HFFc6 (cell line): Measurements from ENCODE around the gene SERPINC1. TPM values are rescaled to one million over a fixed set of nuclear protein-coding genes. Genes with fewer than 3 reads are reported as not detected.
A peak's percentile ranks its signal among the peaks of the same experiment; 100 is the strongest.
"Not testable (repeated sequence)": the region's sequence is repeated elsewhere in the genome, so short reads cannot be mapped to it uniquely, and the experiment has no call there.

Experiments used
- DNase-seq: peaks from one replicate; pipeline ENCODE4 v3.0.0-alpha.2; 2018
- H3K27ac Mint-ChIP-seq: 2 replicates; pipeline ENCODE4 v1.8.0; 2020; ENCODE audit warnings: mild to moderate bottlenecking, mixed read lengths
- H3K27me3 Mint-ChIP-seq: 2 replicates; pipeline ENCODE4 v1.8.0; 2021; ENCODE audit warnings: mild to moderate bottlenecking, moderate library complexity, mixed read lengths; ENCODE audit not compliant: insufficient read depth
- H3K36me3 Mint-ChIP-seq: 2 replicates; pipeline ENCODE4 v1.8.0; 2021; ENCODE audit warnings: low read depth, mixed read lengths
- H3K4me1 Mint-ChIP-seq: 2 replicates; pipeline ENCODE4 v1.8.0; 2020; ENCODE audit warnings: low read depth, mixed read lengths
- H3K4me3 Mint-ChIP-seq: 2 replicates; pipeline ENCODE4 v1.8.0; 2020; ENCODE audit warnings: mild to moderate bottlenecking, moderate library complexity, mixed read lengths
- H3K9me3 Mint-ChIP-seq: 2 replicates; pipeline ENCODE4 v1.8.0; 2020; ENCODE audit warnings: mild to moderate bottlenecking, mixed read lengths
- total RNA-seq, 6 experiments: library from RNA; stranded (reverse); fragmentation: NEBNext Ultra II Directional; extraction: Animal tissue kit (Norgen Biotek cat#: 25700); gene quantifications; 2 replicates in 1 of 6; 3 replicates in 5 of 6; pipeline ENCODE4 v1.2.3, GENCODE V29; 2021
- TF ChIP-seq, protein P1 (sequence below): fragments of 200-600 bp; sonication (generic); IDR thresholded peaks from 2 replicates; pipeline ENCODE4 v1.5.0; 2021; ENCODE audit warnings: antibody characterized with exemption, mild to moderate bottlenecking

Gene SERPINC1
- total RNA-seq, 6 experiments from 2014 or later: 0.12 to 0.39 (median 0.29) TPM; not detected in 1

DNA sequence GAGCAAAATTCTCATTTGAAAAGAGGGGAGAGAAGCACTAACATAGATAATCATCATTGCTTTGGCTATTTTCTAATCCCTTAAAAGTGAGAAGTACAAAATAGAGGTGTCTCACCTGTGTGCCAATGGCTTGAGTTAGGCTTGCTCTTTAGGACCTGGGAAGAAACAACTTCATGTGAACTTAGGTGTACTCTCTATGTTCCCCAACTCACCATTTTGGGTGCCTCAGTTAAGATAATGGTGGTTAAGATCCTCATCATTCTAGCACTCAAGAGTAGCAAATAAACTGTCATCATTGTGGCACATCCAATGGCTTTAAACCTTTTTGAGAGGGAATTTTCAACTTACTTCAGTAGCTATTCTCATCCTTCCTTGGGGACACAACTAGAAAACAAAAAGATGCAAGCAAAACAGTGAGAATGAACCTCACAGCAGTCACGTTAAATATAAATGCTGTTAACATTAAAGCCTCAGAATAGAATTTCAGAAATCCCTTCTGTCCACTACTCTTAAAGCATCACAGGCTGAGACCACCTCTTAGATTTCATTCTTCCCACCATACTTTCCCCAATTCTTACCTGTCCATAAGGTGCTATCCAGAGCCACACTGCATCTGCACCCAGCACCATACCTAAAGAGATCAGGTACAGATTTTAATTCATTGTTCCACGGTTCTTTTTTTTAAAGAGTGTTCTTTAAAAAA, 50.6 kb downstream of the SERPINC1 start:
- H3K36me3 Mint-ChIP-seq: peaks cover 64% of the 10 kb centered on the region
- H3K9me3 Mint-ChIP-seq: peaks cover 18% of the 10 kb centered on the region
- H3K27ac Mint-ChIP-seq: peak overlapping the region; percentile 97
- H3K27me3 Mint-ChIP-seq: peaks cover 26% of the 10 kb centered on the region
- H3K4me1 Mint-ChIP-seq: peaks cover 60% of the 10 kb centered on the region
- TF ChIP-seq, protein P1, sequence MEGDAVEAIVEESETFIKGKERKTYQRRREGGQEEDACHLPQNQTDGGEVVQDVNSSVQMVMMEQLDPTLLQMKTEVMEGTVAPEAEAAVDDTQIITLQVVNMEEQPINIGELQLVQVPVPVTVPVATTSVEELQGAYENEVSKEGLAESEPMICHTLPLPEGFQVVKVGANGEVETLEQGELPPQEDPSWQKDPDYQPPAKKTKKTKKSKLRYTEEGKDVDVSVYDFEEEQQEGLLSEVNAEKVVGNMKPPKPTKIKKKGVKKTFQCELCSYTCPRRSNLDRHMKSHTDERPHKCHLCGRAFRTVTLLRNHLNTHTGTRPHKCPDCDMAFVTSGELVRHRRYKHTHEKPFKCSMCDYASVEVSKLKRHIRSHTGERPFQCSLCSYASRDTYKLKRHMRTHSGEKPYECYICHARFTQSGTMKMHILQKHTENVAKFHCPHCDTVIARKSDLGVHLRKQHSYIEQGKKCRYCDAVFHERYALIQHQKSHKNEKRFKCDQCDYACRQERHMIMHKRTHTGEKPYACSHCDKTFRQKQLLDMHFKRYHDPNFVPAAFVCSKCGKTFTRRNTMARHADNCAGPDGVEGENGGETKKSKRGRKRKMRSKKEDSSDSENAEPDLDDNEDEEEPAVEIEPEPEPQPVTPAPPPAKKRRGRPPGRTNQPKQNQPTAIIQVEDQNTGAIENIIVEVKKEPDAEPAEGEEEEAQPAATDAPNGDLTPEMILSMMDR: no peak
- peak overlapping the region; percentile 99 for H3K4me3 Mint-ChIP-seq
- DNase-seq: no peak

DNA sequence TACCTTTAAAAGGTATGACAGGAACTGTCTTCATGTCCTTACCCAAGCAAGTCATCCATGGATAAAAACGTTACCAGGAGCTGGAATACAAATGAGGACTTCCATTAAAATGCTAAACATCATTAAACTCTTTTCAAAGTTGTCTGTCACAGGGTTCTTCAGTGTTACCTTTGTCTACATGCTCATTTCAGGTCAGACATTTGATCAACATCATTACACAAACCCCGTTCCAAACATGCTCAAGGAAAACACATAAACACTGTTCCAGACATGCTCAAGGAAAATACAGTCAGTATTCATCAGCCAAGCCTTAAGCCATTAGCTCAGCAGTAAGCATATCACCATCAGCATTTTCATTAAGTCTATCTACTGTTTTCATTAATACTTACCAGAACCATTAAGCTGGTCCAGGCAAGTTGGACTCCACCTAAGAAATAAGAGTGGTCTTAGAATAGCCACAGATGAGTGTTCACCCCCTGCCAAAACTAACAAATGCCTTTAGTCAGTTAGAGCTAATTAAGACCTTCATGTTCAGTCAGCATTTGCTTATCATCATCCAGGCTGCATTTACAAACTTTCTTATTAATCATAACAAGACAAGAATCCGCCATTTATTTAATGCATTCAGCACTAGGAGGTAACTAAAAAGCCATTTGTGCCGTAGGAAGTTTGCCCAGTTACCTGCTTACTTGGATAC, 51.5 kb downstream of the SERPINC1 start:
- Mint-ChIP-seq H3K4me1 (peaks cover 53% of the 10 kb centered on the region), H3K4me3 (peak overlapping the region; percentile 99), H3K27me3 (peaks cover 26% of the 10 kb centered on the region), H3K36me3 (peaks cover 57% of the 10 kb centered on the region), H3K27ac (peak overlapping the region; percentile 97), H3K9me3 (peaks cover 18% of the 10 kb centered on the region)
- no peak for DNase-seq
- TF ChIP-seq, protein P1: no peak

DNA sequence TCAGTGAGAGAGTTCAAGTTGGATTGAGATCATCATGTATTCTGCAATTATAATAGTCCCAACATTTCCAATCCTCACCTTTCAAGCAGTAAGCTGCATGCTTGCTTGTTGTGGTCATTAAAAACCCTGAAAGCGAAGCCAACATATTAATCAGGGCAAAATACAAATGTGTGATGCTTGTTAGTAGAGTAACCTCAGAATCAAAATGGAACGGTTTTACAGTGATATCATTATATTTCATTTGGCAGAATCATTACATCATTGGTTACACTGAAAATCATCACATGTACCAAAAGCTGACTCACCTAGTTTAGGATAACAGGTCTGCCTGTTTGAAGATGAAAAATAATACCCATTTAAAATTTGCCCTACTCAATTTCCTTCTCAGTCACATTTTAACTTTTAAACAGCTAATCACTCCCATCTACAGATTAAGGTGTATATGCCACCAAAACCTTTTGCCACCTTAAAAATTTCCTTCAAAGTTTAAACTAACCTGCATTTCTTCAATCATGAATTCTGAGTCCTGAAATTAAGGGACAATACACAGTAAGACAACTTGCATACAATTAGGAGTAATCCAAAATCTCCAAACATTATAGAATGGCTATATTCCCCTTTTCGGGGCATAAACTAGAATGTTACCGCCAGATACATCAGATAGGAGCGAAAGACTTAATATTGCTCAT, 52.8 kb downstream of the SERPINC1 start:
- H3K4me1 Mint-ChIP-seq: peaks cover 40% of the 10 kb centered on the region

DNA sequence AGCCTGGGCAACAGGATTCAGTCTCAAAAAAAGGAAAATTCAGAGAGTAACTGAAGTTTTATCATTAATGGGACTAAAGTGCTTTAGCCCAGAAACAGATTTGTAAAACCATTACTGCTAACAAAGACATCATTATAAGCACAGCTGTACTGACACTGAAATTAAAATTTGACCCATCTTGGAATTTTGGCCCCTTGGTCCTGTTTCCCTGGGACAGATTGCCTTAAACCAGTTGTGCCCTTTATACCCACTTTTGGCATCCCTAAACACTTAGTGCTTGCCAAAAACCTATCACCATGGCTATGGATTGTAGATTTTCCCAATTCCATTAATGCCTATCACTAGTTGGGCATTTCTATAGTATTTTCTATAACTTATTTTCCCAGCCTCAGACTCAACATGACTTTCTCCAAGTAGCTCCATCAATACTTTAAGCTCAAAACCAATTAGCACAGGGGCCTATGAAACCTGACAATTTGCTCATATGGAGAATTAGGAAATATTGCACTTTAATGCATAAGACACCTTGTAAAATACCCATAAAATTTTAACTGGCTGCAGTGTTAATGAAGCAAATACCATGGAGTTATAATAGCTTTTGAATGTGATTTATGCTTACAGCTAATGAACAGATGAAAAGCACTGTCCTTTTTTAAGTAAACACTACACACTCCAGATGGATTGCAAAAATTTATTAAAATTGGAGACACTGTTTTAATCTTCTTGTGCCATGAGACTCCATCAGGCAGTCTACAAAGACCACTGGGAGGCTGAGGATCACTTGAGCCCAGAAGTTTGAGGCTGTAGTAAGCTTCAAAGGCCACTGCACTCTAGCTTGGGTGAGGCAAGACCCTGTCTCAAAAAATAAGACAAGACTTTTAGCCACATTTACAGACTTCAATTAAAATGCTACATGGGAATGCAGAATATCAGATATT, 53.6 kb downstream of the SERPINC1 start:
- Mint-ChIP-seq H3K27ac (peak overlapping the region; percentile 97), H3K4me3 (peak overlapping the region; percentile 99), H3K36me3 (peaks cover 52% of the 10 kb centered on the region), H3K9me3 (peaks cover 18% of the 10 kb centered on the region), H3K4me1 (peaks cover 34% of the 10 kb centered on the region), H3K27me3 (peaks cover 28% of the 10 kb centered on the region)
- TF ChIP-seq, protein P1: no peak
- no peak for DNase-seq

More for the DNA sequence above, 52.8 kb downstream of the SERPINC1 start:
- DNase-seq: no peak
- H3K27me3 Mint-ChIP-seq: peaks cover 28% of the 10 kb centered on the region
- peaks cover 18% of the 10 kb centered on the region for H3K9me3 Mint-ChIP-seq
- H3K36me3 Mint-ChIP-seq: peaks cover 52% of the 10 kb centered on the region
- H3K4me3 Mint-ChIP-seq: peak overlapping the region; percentile 99
- TF ChIP-seq, protein P1: no peak
- H3K27ac Mint-ChIP-seq: peak overlapping the region; percentile 97

DNA sequence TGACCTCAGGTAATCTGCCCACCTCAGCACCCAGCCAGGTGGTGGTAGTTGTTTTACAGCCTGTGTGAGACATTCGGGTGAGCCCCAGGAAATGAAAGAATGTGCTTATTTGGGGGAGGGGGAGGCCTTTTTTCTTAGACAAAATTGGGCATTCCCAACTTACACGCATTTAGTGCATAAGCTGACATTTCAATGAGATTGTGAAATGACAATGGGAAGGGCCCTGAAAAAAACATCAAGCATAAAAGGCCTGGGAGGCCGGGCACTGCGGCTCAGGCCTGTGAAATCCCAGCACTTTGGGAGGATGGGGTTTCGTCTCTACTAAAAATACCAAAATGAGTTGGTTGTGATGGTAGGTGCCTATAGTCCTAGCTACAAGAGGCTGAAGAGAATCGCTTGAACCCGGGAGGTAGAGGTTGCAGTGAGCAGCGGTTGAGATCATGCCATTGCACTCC, 54.3 kb downstream of the SERPINC1 start:
- Mint-ChIP-seq H3K4me3 (peak overlapping the region; percentile 17; the same call in 1 of the 2 replicates), H3K4me1 (peaks cover 38% of the 10 kb centered on the region), H3K27ac (peak overlapping the region; percentile 97), H3K27me3 (peaks cover 25% of the 10 kb centered on the region), H3K9me3 (peaks cover 16% of the 10 kb centered on the region), H3K36me3 (peaks cover 55% of the 10 kb centered on the region)
- TF ChIP-seq, protein P1: no peak
- DNase-seq: no peak

DNA sequence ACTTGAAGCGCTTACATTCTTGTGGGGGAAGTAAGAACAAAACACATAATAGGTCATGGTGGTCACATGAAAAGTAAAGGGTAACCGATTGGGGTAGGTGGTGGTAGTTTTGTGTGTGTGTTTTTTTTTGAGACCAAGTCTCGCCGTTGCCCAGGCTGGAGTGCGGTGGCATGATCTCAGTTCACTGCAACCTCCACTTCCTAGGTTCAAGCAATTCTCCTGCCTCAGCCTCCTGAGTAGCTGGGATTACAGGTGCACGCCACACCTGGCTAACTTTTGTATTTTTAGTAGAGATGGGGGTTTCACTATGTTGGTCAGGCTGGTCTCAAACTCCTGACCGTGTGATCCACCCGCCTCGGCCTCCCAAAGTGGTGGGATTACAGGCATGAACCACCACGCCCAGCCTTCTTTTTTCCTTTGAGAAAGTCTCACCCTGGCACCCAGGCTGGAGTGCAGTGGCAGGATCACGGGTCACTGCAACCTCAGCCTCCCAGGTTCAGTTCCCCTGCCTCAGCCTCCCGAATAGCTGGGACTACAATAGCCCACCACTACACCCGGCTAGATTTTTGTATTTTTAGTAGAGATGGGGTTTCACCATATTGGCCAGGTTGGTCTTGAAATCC, 54.9 kb downstream of the SERPINC1 start:
- H3K9me3 Mint-ChIP-seq: peaks cover 10% of the 10 kb centered on the region; the same call in 1 of the 2 replicates
- H3K36me3 Mint-ChIP-seq: peaks cover 55% of the 10 kb centered on the region
- H3K27me3 Mint-ChIP-seq: peaks cover 22% of the 10 kb centered on the region
- not testable (repeated sequence) for DNase-seq
- H3K4me3 Mint-ChIP-seq: peak overlapping the region; percentile 41; the same call in 1 of the 2 replicates
- H3K27ac Mint-ChIP-seq: peak overlapping the region; percentile 97
- peaks cover 43% of the 10 kb centered on the region for H3K4me1 Mint-ChIP-seq
